ENCODE results near the gene ACTR6. TPM values are rescaled to one million over a fixed set of nuclear protein-coding genes. Genes with fewer than 3 reads are reported as not detected.
A peak's percentile ranks its signal among the peaks of the same experiment; 100 is the strongest.

ACTR6 gene
- total RNA-seq, 1 donor from 2014 or later = 29.7 TPM

DNA sequence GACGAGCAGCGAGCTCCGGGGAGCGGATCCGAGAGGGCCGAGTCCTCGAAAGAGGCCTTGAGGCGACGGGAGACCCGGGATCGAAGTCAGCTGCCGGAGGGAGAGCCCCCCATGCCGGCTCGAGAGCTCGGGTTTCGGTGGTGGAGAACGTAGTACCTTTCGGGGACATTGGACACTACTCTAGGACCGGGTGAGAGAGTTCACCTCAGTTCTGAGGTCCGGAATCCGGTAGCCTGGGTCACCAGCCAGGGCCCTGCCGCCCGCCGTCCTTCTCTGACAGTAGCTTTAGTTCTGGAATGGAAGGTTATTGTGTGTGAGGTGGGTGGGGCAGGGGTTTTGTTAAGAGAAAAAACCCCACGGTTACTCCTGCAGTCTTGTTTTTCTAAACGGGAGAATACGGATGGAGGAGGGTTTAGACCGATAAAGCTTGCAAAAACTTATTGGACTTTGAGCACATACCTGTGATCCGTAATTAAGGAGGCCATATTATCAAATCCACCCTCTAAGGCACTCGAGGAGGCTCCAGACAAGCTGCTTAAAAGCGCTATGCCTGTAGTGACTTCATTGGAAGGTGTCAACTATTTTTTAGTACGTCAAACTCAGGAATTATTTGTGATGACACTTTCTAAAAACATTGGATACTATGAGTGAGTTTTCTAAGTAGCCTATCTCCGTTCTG lies 67.1 kb downstream of the ACTR6 start:
- H3K27me3 Mint-ChIP-seq = no peaks in the 10 kb centered on the region
- no peak for TF ChIP-seq CTCF (IDR thresholded peaks at IDR 0.05; ENCODE audit: unreplicated experiment)

DNA sequence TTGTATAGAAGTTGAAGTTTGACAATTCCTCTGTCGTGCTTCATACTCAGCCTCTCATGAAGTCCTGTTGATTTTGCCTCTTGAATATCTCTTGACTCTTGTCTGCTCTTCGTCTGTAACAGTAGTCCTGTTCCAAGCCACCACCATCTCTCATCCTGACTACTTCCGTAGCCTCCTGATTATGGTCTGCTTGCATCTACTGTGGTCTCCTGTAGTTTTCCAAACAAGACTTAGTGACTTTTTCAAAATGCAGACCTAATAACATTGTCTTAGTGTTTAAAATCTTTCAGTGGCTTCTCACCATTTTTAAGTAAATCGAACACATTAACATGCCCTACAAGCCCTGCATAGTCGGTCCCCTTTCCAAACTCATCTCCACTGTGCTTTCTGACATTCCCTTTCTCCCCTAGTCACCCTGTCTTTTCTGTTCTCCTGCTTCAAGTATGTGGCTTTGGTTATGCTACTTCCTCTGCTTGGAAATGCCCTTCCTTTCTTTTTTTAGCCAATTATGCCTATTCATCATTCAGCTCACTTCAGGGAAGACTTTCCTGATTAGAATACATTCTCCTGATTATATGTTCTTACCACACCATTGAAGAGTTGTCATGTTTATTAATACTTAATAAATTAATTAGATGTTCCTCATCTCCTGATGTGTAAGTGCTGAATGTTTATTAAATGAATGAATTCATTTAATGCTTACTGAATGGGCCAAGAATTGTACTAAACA lies 68.4 kb downstream of the ACTR6 start:
- peak overlapping the region; percentile 43 for H3K27ac Mint-ChIP-seq
- H3K36me3 Mint-ChIP-seq (ENCODE audit: insufficient read depth) = no peaks in the 10 kb centered on the region
- H3K4me1 Mint-ChIP-seq (ENCODE audit: low read depth) = peaks cover 18% of the 10 kb centered on the region
- H3K9me3 Mint-ChIP-seq (ENCODE audit: low read depth) = no peaks in the 10 kb centered on the region
- TF ChIP-seq CTCF (IDR thresholded peaks at IDR 0.05; ENCODE audit: unreplicated experiment) = no peak
- H3K27me3 Mint-ChIP-seq = no peaks in the 10 kb centered on the region
- peak overlapping the region; percentile 99 for H3K4me3 Mint-ChIP-seq (ENCODE audit: low read depth)
- DNase-seq (ENCODE audit: low spot score, unreplicated experiment) = no peak

More for the DNA sequence above, 67.1 kb downstream of the ACTR6 start:
- Mint-ChIP-seq H3K36me3 (ENCODE audit: insufficient read depth) (no peaks in the 10 kb centered on the region), H3K4me1 (ENCODE audit: low read depth) (peaks cover 18% of the 10 kb centered on the region), H3K4me3 (ENCODE audit: low read depth) (peak overlapping the region; percentile 99), H3K9me3 (ENCODE audit: low read depth) (no peaks in the 10 kb centered on the region), H3K27ac (peak overlapping the region; percentile 95)
- DNase-seq (ENCODE audit: low spot score, unreplicated experiment) = no peak

- H3K27ac Mint-ChIP-seq = no peak overlapping the region
- H3K27me3 Mint-ChIP-seq = no peaks in the 10 kb centered on the region
- no peak for TF ChIP-seq CTCF (IDR thresholded peaks at IDR 0.05; ENCODE audit: unreplicated experiment)
- peaks cover 6% of the 10 kb centered on the region for H3K9me3 Mint-ChIP-seq (ENCODE audit: low read depth)
- no peak overlapping the region for H3K4me3 Mint-ChIP-seq (ENCODE audit: low read depth)
- DNase-seq (ENCODE audit: low spot score, unreplicated experiment) = no peak
- peaks cover 17% of the 10 kb centered on the region for H3K36me3 Mint-ChIP-seq (ENCODE audit: insufficient read depth)
- peaks cover 14% of the 10 kb centered on the region for H3K4me1 Mint-ChIP-seq (ENCODE audit: low read depth)
Measured at GRCh38 chr12:100273782-100274181, 73.2 kb downstream of the ACTR6 start.

Small RNA genes within 50 kb of the gene (microRNA-seq; reads per million reads assigned to microRNA genes)
- gene MIR1827 (ENCODE audit: borderline number of aligned reads, unreplicated experiment) = not detected

Other genes with a start within 250 kb of the ACTR6 start
- 10.1 and 14.0 TPM in 2 replicates for gene ANKS1B, start 215.9 kb upstream of the ACTR6 start, total RNA-seq
- 22.7 and 23.6 TPM in 2 replicates for gene BLTP3B, start 57.9 kb upstream of the ACTR6 start, total RNA-seq
- 3.9 and 4.3 TPM in 2 replicates for gene DEPDC4, start 66.3 kb downstream of the ACTR6 start, total RNA-seq
- gene SCYL2, start 66.4 kb downstream of the ACTR6 start, total RNA-seq = 68.2 and 73.3 TPM in 2 replicates
- 1.2 and 1.5 TPM in 2 replicates for gene SLC17A8, start 156.3 kb downstream of the ACTR6 start, total RNA-seq

Data from progenitor cell of endocrine pancreas (in vitro differentiated cells).